Measurements from ENCODE around the gene ABCC6. TPM values are rescaled to one million over a fixed set of nuclear protein-coding genes. Genes with fewer than 3 reads are reported as not detected.
"Not testable (repeated sequence)": the region's sequence is repeated elsewhere in the genome, so short reads cannot be mapped to it uniquely, and the experiment has no call there.

Gene ABCC6
- total and polyA plus RNA-seq, 2 donors (not counting 1 experiment from before 2014, with no cell fraction given), result 0.27 TPM; not detected in 1

- H3K79me2 ChIP-seq (ENCODE audit: control insufficient read depth, insufficient read depth, low read length); H3K9me3 ChIP-seq (ENCODE audit: control extremely low read depth in 1 of 3, control insufficient read depth in 2 of 3, insufficient read depth in 1 of 3, low read length in 2 of 3); H2AFZ ChIP-seq (ENCODE audit: insufficient read depth, low read depth, low read length, poor library complexity, severe bottlenecking); H3K4me3 Mint-ChIP-seq; ATAC-seq (ENCODE audit: low read depth); POLR2A ChIA-PET; H3K4me3 ChIP-seq (ENCODE audit: control extremely low read depth in 1 of 5, extremely low read depth in 1 of 5, insufficient read depth in 1 of 5, low read depth in 2 of 5, low read length in 4 of 5); H3K9me3 Mint-ChIP-seq (ENCODE audit: insufficient read depth); H4K20me1 ChIP-seq (ENCODE audit: control insufficient read depth, insufficient read depth, low read length, poor library complexity, severe bottlenecking); H3K4me1 ChIP-seq (ENCODE audit: control insufficient read depth in 2 of 2, insufficient read depth in 2 of 2, low read length in 2 of 2); H3K4me2 ChIP-seq (replicated peaks; ENCODE audit: low read depth, low read length, poor library complexity, severe bottlenecking); H3K27me3 ChIP-seq (replicated peaks in 1 of 4; ENCODE audit: control extremely low read depth in 1 of 4, control insufficient read depth in 3 of 4, insufficient read depth in 4 of 4, low read length in 3 of 4); H3K27ac Mint-ChIP-seq; H3K36me3 ChIP-seq (replicated peaks in 1 of 2; ENCODE audit: control extremely low read depth in 1 of 2, control insufficient read depth in 1 of 2, extremely low read depth in 1 of 2, insufficient read depth in 2 of 2, low read length in 1 of 2); DNase-seq; H3K4me1 Mint-ChIP-seq; H3K27me3 Mint-ChIP-seq; intact Hi-C loops (cut with micrococcal nuclease); H3K9ac ChIP-seq (ENCODE audit: low read length); H3K27ac ChIP-seq (ENCODE audit: low read length in 2 of 2); CTCF ChIA-PET: not testable (repeated sequence)
- WGBS (ENCODE audit: insufficient coverage), result no CpG with 5 or more reads among the region's 15 CpGs
These were observed 39.8 kb upstream of the ABCC6 start for GRCh38 chr16:16262954-16263555.

GRCh38 chr16:16259971-16260370, 36.7 kb upstream of the ABCC6 start:
- H3K79me2 ChIP-seq (ENCODE audit: control insufficient read depth, insufficient read depth, low read length); H3K9me3 Mint-ChIP-seq (ENCODE audit: insufficient read depth); H3K9me3 ChIP-seq (ENCODE audit: control extremely low read depth in 1 of 3, control insufficient read depth in 2 of 3, insufficient read depth in 1 of 3, low read length in 2 of 3); H3K4me3 Mint-ChIP-seq; H3K27me3 Mint-ChIP-seq; H3K4me1 Mint-ChIP-seq; H3K27me3 ChIP-seq (replicated peaks in 1 of 4; ENCODE audit: control extremely low read depth in 1 of 4, control insufficient read depth in 3 of 4, insufficient read depth in 4 of 4, low read length in 3 of 4); H3K27ac Mint-ChIP-seq; H3K4me2 ChIP-seq (replicated peaks; ENCODE audit: low read depth, low read length, poor library complexity, severe bottlenecking); intact Hi-C loops (cut with micrococcal nuclease); H2AFZ ChIP-seq (ENCODE audit: insufficient read depth, low read depth, low read length, poor library complexity, severe bottlenecking); H3K9ac ChIP-seq (ENCODE audit: low read length); H3K4me1 ChIP-seq (ENCODE audit: control insufficient read depth in 2 of 2, insufficient read depth in 2 of 2, low read length in 2 of 2); DNase-seq; H4K20me1 ChIP-seq (ENCODE audit: control insufficient read depth, insufficient read depth, low read length, poor library complexity, severe bottlenecking); POLR2A ChIA-PET; ATAC-seq (ENCODE audit: low read depth); CTCF ChIA-PET; H3K36me3 ChIP-seq (replicated peaks in 1 of 2; ENCODE audit: control extremely low read depth in 1 of 2, control insufficient read depth in 1 of 2, extremely low read depth in 1 of 2, insufficient read depth in 2 of 2, low read length in 1 of 2); H3K4me3 ChIP-seq (ENCODE audit: control extremely low read depth in 1 of 5, extremely low read depth in 1 of 5, insufficient read depth in 1 of 5, low read depth in 2 of 5, low read length in 4 of 5); H3K27ac ChIP-seq (ENCODE audit: low read length in 2 of 2): not testable (repeated sequence)
- WGBS (ENCODE audit: insufficient coverage), result no CpG with 5 or more reads among the region's 4 CpGs

DNA sequence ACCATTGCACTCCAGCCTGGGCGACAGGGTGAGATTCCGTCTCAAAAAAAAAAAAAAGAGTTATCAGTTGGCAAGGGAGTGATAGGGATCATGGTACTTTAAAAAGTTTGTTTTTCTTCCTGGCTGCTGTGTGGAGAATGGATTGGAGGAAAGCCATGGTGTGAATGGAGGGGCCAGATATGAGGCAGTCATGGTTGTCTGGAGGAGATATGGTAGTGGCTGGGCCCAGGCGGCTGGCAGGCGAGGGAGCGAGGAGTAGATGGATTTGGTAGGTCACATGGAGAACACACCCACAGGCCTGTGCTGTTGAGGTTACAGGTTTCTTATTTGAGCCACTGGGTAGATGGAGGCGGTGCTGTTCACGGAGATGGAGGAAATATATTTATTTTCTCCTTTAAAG, 35.5 kb upstream of the ABCC6 start:
- H3K27me3 Mint-ChIP-seq; ATAC-seq (ENCODE audit: low read depth); H3K36me3 ChIP-seq (replicated peaks in 1 of 2; ENCODE audit: control extremely low read depth in 1 of 2, control insufficient read depth in 1 of 2, extremely low read depth in 1 of 2, insufficient read depth in 2 of 2, low read length in 1 of 2); intact Hi-C loops (cut with micrococcal nuclease); H3K4me1 Mint-ChIP-seq; H3K27ac ChIP-seq (ENCODE audit: low read length in 2 of 2); H2AFZ ChIP-seq (ENCODE audit: insufficient read depth, low read depth, low read length, poor library complexity, severe bottlenecking); H3K9me3 Mint-ChIP-seq (ENCODE audit: insufficient read depth); H3K4me2 ChIP-seq (replicated peaks; ENCODE audit: low read depth, low read length, poor library complexity, severe bottlenecking); H3K79me2 ChIP-seq (ENCODE audit: control insufficient read depth, insufficient read depth, low read length); H3K4me3 Mint-ChIP-seq; CTCF ChIA-PET; H3K4me3 ChIP-seq (ENCODE audit: control extremely low read depth in 1 of 5, extremely low read depth in 1 of 5, insufficient read depth in 1 of 5, low read depth in 2 of 5, low read length in 4 of 5); DNase-seq; H3K4me1 ChIP-seq (ENCODE audit: control insufficient read depth in 2 of 2, insufficient read depth in 2 of 2, low read length in 2 of 2); H3K27ac Mint-ChIP-seq; H3K9me3 ChIP-seq (ENCODE audit: control extremely low read depth in 1 of 3, control insufficient read depth in 2 of 3, insufficient read depth in 1 of 3, low read length in 2 of 3); H4K20me1 ChIP-seq (ENCODE audit: control insufficient read depth, insufficient read depth, low read length, poor library complexity, severe bottlenecking); POLR2A ChIA-PET; H3K27me3 ChIP-seq (replicated peaks in 1 of 4; ENCODE audit: control extremely low read depth in 1 of 4, control insufficient read depth in 3 of 4, insufficient read depth in 4 of 4, low read length in 3 of 4); H3K9ac ChIP-seq (ENCODE audit: low read length): not testable (repeated sequence)
- no CpG with 5 or more reads among the region's 7 CpGs for WGBS (ENCODE audit: insufficient coverage)
